HEK293 (cell line): ENCODE data around the gene CD96.

Experiments used
- CTCF ChIA-PET: fragments of 350-600 bp; formaldehyde crosslinking; extraction: SDS; loops from one replicate; lab custom pipeline; 2021; ENCODE audit warnings: antibody characterized with exemption; lab: Yijun Ruan, JAX
- POLR2A ChIA-PET: fragments of 300-600 bp; formaldehyde crosslinking; extraction: SDS; loops from one replicate; lab custom pipeline; 2020; ENCODE audit warnings: antibody characterized with exemption, inconsistent platforms; lab: Yijun Ruan, JAX
- H3K27ac ChIP-seq: fragments of 200-500 bp; sonication (Bioruptor generic); 2 replicates; pipeline ENCODE4 v1.5.1; 2014; ENCODE audit warnings: low read depth, low read length, control low read depth, inconsistent platforms; ENCODE audit errors: extremely low read depth
- H3K36me3 ChIP-seq, 2 experiments: fragments of 200-500 bp in 1 of 2; sonication (Bioruptor generic) in 1 of 2; 1 replicate in 1 of 2; 2 replicates in 1 of 2; pipeline ENCODE4 v1.5.1; 2014 to 2017; ENCODE audit warnings: inconsistent platforms in 2 of 2, low read length in 2 of 2; ENCODE audit not compliant: control insufficient read depth in 2 of 2, insufficient read depth in 1 of 2
- H3K4me1 ChIP-seq: fragments of 200-500 bp; sonication (Bioruptor generic); 2 replicates; pipeline ENCODE4 v1.5.1; 2014; ENCODE audit warnings: mild to moderate bottlenecking, low read length, inconsistent platforms; ENCODE audit not compliant: control insufficient read depth, insufficient read depth
- H3K4me3 ChIP-seq: 2 replicates; pipeline ENCODE4 v1.5.1; 2011; ENCODE audit warnings: low read depth, mild to moderate bottlenecking, control low read depth, low read length, moderate library complexity
- H3K9me3 ChIP-seq: fragments of 200-500 bp; sonication (Bioruptor generic); 2 replicates; pipeline ENCODE4 v1.5.1; 2014; ENCODE audit warnings: low read depth, low read length, inconsistent platforms; ENCODE audit not compliant: control insufficient read depth, insufficient read depth
- FEZF1 ChIP-seq: fragments of 450-650 bp; formaldehyde crosslinking; IDR thresholded peaks from 2 replicates; pipeline ENCODE4 v1.5.1; 2016; ENCODE audit warnings: missing biosample characterization, missing genetic modification characterization
- GLIS2 ChIP-seq: fragments of 450-650 bp; formaldehyde crosslinking; IDR thresholded peaks from 2 replicates; pipeline ENCODE4 v1.5.1; 2016; ENCODE audit warnings: missing biosample characterization, missing genetic modification characterization
- HOXD13 ChIP-seq: sonication (generic); formaldehyde crosslinking; IDR thresholded peaks from 2 replicates; pipeline ENCODE4 v1.8.0; 2022; ENCODE audit warnings: missing genetic modification reagents, borderline replicate concordance
- OVOL3 ChIP-seq: fragments of 450-650 bp; formaldehyde crosslinking; IDR thresholded peaks from 2 replicates; pipeline ENCODE4 v1.5.1; 2016; ENCODE audit warnings: missing biosample characterization, missing genetic modification characterization
- PRDM6 ChIP-seq: fragments of 450-650 bp; formaldehyde crosslinking; IDR thresholded peaks from 2 replicates; pipeline ENCODE4 v1.5.1; 2017; ENCODE audit warnings: missing biosample characterization, missing genetic modification characterization
- SALL2 ChIP-seq: fragments of 450-650 bp; formaldehyde crosslinking; IDR thresholded peaks from 2 replicates; pipeline ENCODE4 v1.5.0; 2017; ENCODE audit warnings: missing biosample characterization, mild to moderate bottlenecking, missing genetic modification characterization, borderline replicate concordance
- SCRT2 ChIP-seq: fragments of 450-650 bp; formaldehyde crosslinking; IDR thresholded peaks from 2 replicates; pipeline ENCODE4 v1.5.1; 2016; ENCODE audit warnings: missing biosample characterization, missing genetic modification characterization
- SP7 ChIP-seq: fragments of 450-650 bp; formaldehyde crosslinking; IDR thresholded peaks from 2 replicates; pipeline ENCODE4 v1.5.1; 2016; ENCODE audit warnings: missing biosample characterization, missing genetic modification characterization
- WT1 ChIP-seq: fragments of 450-650 bp; formaldehyde crosslinking; IDR thresholded peaks from 2 replicates; pipeline ENCODE4 v1.5.1; 2016; ENCODE audit warnings: missing biosample characterization, missing genetic modification characterization
- ZFHX2 ChIP-seq: fragments of 450-650 bp; formaldehyde crosslinking; conservative IDR thresholded peaks from 2 replicates; pipeline ENCODE4 v1.5.1; 2016; ENCODE audit warnings: missing biosample characterization, missing genetic modification characterization
- ZIC2 ChIP-seq: fragments of 450-650 bp; formaldehyde crosslinking; IDR thresholded peaks from 2 replicates; pipeline ENCODE4 v1.5.1; 2016; ENCODE audit warnings: missing biosample characterization, missing genetic modification characterization
- ZNF24 ChIP-seq: fragments of 450-650 bp; formaldehyde crosslinking; IDR thresholded peaks from 2 replicates; pipeline ENCODE4 v1.5.1; 2016; ENCODE audit warnings: missing biosample characterization, missing genetic modification characterization
- ZNF350 ChIP-seq: fragments of 450-650 bp; formaldehyde crosslinking; IDR thresholded peaks from 2 replicates; pipeline ENCODE4 v1.5.0; 2017; ENCODE audit warnings: missing biosample characterization, mild to moderate bottlenecking, missing genetic modification characterization
- ZNF433 ChIP-seq: fragments of 450-650 bp; formaldehyde crosslinking; IDR thresholded peaks from 2 replicates; pipeline ENCODE4 v1.5.1; 2016; ENCODE audit warnings: missing biosample characterization, missing genetic modification characterization, low read depth
- ZNF548 ChIP-seq: fragments of 450-650 bp; formaldehyde crosslinking; IDR thresholded peaks from 2 replicates; pipeline ENCODE4 v1.5.1; 2016; ENCODE audit warnings: missing biosample characterization, missing genetic modification characterization
- ZNF600 ChIP-seq: fragments of 450-650 bp; formaldehyde crosslinking; IDR thresholded peaks from 2 replicates; pipeline ENCODE4 v1.5.1; 2016; ENCODE audit warnings: missing biosample characterization, missing genetic modification characterization
- ZNF654 ChIP-seq: fragments of 450-650 bp; formaldehyde crosslinking; IDR thresholded peaks from 2 replicates; pipeline ENCODE4 v1.5.1; 2016; ENCODE audit warnings: low read depth, missing biosample characterization, missing genetic modification characterization
- TF ChIP-seq, protein P1 (sequence below): fragments of 450-650 bp; formaldehyde crosslinking; IDR thresholded peaks from 2 replicates; pipeline ENCODE4 v1.5.1; 2016; ENCODE audit warnings: missing biosample characterization, missing genetic modification characterization
- TF ChIP-seq, protein P2 (sequence below): fragments of 450-650 bp; formaldehyde crosslinking; IDR thresholded peaks from 2 replicates; pipeline ENCODE4 v1.5.1; 2016; ENCODE audit warnings: missing biosample characterization, missing genetic modification characterization
- TF ChIP-seq, protein P3 (sequence below): fragments of 450-650 bp; formaldehyde crosslinking; IDR thresholded peaks from 2 replicates; pipeline ENCODE4 v1.5.1; 2016; ENCODE audit warnings: missing biosample characterization, missing genetic modification characterization

The CD96 gene

GRCh38 chr3:111596328-111596727 lies 54.3 kb downstream of the CD96 start:
- no peaks in the 10 kb centered on the region for H3K4me1 ChIP-seq
- H3K36me3 ChIP-seq: no peaks in the 10 kb centered on the region
- POLR2A ChIA-PET: no interaction called here
- H3K9me3 ChIP-seq: no peaks in the 10 kb centered on the region
- CTCF ChIA-PET: no interaction called here
- TF ChIP-seq SP7 (tag by site-specific recombination) (no peak), ZNF548 (tag by site-specific recombination) (no peak), SALL2 (tag by site-specific recombination) (no peak), ZNF24 (no peak)
- H3K4me3 ChIP-seq: no peak overlapping the region
- H3K27ac ChIP-seq: no peak overlapping the region

DNA sequence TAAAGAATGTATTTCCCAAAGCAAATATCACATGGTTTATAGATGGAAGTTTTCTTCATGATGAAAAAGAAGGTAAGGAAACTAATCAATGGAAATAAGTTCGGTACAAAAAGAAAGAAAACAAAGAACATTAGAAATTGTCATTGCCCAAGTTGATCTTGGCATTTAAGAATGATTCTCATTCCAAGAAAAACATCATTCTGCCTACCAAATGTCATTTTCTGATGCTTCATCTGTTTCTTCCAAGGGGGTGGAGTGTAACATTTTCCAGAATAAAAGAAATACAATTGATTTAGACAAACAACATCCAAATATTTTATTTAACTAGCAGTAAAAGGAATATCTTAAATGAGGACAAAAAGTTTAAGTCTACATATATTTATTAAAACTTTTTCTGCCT lies 56.1 kb downstream of the CD96 start:
- ChIA-PET POLR2A (no interaction called here), CTCF (no interaction called here)
- Histone ChIP-seq H3K27ac (no peak overlapping the region), H3K9me3 (no peaks in the 10 kb centered on the region), H3K4me1 (no peaks in the 10 kb centered on the region), H3K4me3 (no peak overlapping the region), H3K36me3 (no peaks in the 10 kb centered on the region)
- TF ChIP-seq ZFHX2 (tag by site-specific recombination) (no peak), GLIS2 (tag by site-specific recombination) (no peak), SCRT2 (tag by site-specific recombination) (no peak), OVOL3 (tag by site-specific recombination) (no peak)

GRCh38 chr3:111598552-111598951 lies 56.6 kb downstream of the CD96 start:
- Histone ChIP-seq H3K36me3 (no peaks in the 10 kb centered on the region), H3K4me1 (no peaks in the 10 kb centered on the region), H3K27ac (no peak overlapping the region), H3K9me3 (no peaks in the 10 kb centered on the region), H3K4me3 (no peak overlapping the region)
- ChIA-PET POLR2A (no interaction called here), CTCF (no interaction called here)
- TF ChIP-seq ZNF600 (tag by site-specific recombination) (no peak), ZNF433 (tag by site-specific recombination) (no peak), WT1 (tag by site-specific recombination) (no peak), PRDM6 (no peak), ZNF350 (no peak), FEZF1 (no peak), ZNF654 (tag by site-specific recombination) (no peak), ZIC2 (tag by site-specific recombination) (no peak), HOXD13 (CRISPR knock-in tag) (no peak)
- TF ChIP-seq, protein P1, sequence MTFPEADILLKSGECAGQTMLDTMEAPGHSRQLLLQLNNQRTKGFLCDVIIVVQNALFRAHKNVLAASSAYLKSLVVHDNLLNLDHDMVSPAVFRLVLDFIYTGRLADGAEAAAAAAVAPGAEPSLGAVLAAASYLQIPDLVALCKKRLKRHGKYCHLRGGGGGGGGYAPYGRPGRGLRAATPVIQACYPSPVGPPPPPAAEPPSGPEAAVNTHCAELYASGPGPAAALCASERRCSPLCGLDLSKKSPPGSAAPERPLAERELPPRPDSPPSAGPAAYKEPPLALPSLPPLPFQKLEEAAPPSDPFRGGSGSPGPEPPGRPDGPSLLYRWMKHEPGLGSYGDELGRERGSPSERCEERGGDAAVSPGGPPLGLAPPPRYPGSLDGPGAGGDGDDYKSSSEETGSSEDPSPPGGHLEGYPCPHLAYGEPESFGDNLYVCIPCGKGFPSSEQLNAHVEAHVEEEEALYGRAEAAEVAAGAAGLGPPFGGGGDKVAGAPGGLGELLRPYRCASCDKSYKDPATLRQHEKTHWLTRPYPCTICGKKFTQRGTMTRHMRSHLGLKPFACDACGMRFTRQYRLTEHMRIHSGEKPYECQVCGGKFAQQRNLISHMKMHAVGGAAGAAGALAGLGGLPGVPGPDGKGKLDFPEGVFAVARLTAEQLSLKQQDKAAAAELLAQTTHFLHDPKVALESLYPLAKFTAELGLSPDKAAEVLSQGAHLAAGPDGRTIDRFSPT (tag by site-specific recombination): no peak
- TF ChIP-seq, protein P2, sequence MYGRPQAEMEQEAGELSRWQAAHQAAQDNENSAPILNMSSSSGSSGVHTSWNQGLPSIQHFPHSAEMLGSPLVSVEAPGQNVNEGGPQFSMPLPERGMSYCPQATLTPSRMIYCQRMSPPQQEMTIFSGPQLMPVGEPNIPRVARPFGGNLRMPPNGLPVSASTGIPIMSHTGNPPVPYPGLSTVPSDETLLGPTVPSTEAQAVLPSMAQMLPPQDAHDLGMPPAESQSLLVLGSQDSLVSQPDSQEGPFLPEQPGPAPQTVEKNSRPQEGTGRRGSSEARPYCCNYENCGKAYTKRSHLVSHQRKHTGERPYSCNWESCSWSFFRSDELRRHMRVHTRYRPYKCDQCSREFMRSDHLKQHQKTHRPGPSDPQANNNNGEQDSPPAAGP (tag by site-specific recombination): no peak
- TF ChIP-seq, protein P3, sequence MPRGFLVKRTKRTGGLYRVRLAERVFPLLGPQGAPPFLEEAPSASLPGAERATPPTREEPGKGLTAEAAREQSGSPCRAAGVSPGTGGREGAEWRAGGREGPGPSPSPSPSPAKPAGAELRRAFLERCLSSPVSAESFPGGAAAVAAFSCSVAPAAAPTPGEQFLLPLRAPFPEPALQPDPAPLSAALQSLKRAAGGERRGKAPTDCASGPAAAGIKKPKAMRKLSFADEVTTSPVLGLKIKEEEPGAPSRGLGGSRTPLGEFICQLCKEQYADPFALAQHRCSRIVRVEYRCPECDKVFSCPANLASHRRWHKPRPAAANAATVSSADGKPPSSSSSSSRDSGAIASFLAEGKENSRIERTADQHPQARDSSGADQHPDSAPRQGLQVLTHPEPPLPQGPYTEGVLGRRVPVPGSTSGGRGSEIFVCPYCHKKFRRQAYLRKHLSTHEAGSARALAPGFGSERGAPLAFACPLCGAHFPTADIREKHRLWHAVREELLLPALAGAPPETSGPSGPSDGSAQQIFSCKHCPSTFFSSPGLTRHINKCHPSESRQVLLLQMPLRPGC (tag by site-specific recombination): no peak
